Ishikawa (cell line): ENCODE measurements around the gene FTSJ1.

Source experiments
- CEBPB ChIP-seq: IDR thresholded peaks from 2 replicates; pipeline ENCODE4 v1.6.1; 2012
- CREB1 ChIP-seq: IDR thresholded peaks from 2 replicates; pipeline ENCODE4 v1.6.1; 2012; ENCODE audit warnings: low read depth
- EGR1 ChIP-seq: IDR thresholded peaks from 2 replicates; pipeline ENCODE4 v1.6.1; 2012
- EP300 ChIP-seq: IDR thresholded peaks from 2 replicates; pipeline ENCODE4 v1.6.1; 2012; ENCODE audit warnings: borderline replicate concordance
- FOXM1 ChIP-seq: IDR thresholded peaks from 2 replicates; pipeline ENCODE4 v1.6.1; 2012; ENCODE audit warnings: low read depth, borderline replicate concordance
- NFIC ChIP-seq: IDR thresholded peaks from 2 replicates; pipeline ENCODE4 v1.6.1; 2012
- RAD21 ChIP-seq: IDR thresholded peaks from 2 replicates; pipeline ENCODE4 v1.6.1; 2012; ENCODE audit warnings: low read depth
- TAF1 ChIP-seq: IDR thresholded peaks from 2 replicates; pipeline ENCODE4 v1.6.1; 2012; ENCODE audit warnings: low read depth, mild to moderate bottlenecking
- TCF12 ChIP-seq: IDR thresholded peaks from 2 replicates; pipeline ENCODE4 v1.6.1; 2012; ENCODE audit warnings: low read depth
- TEAD4 ChIP-seq: IDR thresholded peaks from 2 replicates; pipeline ENCODE4 v1.6.1; 2012
- YY1 ChIP-seq: IDR thresholded peaks from 2 replicates; pipeline ENCODE4 v1.6.1; 2012; ENCODE audit warnings: low read depth
- ZBTB7A ChIP-seq: IDR thresholded peaks from 2 replicates; pipeline ENCODE4 v1.6.1; 2012; ENCODE audit warnings: low read depth
- TF ChIP-seq, protein P1 (sequence below): IDR thresholded peaks from 2 replicates; pipeline ENCODE4 v1.6.1; 2012
- TF ChIP-seq, protein P2 (sequence below): IDR thresholded peaks from 2 replicates; pipeline ENCODE4 v1.6.1; 2012
- TF ChIP-seq, protein P3 (sequence below): IDR thresholded peaks from 2 replicates; pipeline ENCODE4 v1.6.1; 2012; ENCODE audit warnings: low read depth, mild to moderate bottlenecking

The FTSJ1 gene

DNA sequence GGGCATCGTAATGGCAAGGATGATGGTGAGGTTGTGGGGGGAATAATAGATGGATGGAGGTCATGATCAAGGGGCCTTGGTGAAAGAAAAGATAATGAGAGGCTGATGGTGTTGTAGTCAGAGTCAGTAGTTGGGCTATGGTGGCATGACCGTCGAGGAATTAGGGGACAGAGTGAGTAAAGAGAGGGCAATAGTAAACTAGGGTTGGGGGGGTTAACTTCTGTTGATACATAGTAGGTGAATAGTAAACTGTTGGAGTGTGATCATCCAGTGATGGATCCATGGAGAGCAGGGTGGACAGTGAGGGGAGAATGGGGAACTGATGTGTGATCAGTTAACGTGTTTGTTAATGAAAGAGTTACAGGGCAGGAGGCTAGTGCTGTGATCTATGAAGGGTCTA is 920 bp downstream of the FTSJ1 start:
- no peak for TF ChIP-seq EP300
- no peak for TF ChIP-seq NFIC
- TF ChIP-seq CEBPB: no peak
- no peak for TF ChIP-seq YY1
- no peak for TF ChIP-seq CREB1
- TF ChIP-seq TAF1: no peak
- TF ChIP-seq, protein P1, sequence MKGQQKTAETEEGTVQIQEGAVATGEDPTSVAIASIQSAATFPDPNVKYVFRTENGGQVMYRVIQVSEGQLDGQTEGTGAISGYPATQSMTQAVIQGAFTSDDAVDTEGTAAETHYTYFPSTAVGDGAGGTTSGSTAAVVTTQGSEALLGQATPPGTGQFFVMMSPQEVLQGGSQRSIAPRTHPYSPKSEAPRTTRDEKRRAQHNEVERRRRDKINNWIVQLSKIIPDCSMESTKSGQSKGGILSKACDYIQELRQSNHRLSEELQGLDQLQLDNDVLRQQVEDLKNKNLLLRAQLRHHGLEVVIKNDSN: no peak
- TF ChIP-seq EGR1: no peak
- no peak for TF ChIP-seq TEAD4
- TF ChIP-seq ZBTB7A: no peak
- TF ChIP-seq FOXM1: no peak
- no peak for TF ChIP-seq TCF12
- no peak for TF ChIP-seq RAD21
- TF ChIP-seq, protein P2, sequence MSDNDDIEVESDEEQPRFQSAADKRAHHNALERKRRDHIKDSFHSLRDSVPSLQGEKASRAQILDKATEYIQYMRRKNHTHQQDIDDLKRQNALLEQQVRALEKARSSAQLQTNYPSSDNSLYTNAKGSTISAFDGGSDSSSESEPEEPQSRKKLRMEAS: no peak
- TF ChIP-seq, protein P3, sequence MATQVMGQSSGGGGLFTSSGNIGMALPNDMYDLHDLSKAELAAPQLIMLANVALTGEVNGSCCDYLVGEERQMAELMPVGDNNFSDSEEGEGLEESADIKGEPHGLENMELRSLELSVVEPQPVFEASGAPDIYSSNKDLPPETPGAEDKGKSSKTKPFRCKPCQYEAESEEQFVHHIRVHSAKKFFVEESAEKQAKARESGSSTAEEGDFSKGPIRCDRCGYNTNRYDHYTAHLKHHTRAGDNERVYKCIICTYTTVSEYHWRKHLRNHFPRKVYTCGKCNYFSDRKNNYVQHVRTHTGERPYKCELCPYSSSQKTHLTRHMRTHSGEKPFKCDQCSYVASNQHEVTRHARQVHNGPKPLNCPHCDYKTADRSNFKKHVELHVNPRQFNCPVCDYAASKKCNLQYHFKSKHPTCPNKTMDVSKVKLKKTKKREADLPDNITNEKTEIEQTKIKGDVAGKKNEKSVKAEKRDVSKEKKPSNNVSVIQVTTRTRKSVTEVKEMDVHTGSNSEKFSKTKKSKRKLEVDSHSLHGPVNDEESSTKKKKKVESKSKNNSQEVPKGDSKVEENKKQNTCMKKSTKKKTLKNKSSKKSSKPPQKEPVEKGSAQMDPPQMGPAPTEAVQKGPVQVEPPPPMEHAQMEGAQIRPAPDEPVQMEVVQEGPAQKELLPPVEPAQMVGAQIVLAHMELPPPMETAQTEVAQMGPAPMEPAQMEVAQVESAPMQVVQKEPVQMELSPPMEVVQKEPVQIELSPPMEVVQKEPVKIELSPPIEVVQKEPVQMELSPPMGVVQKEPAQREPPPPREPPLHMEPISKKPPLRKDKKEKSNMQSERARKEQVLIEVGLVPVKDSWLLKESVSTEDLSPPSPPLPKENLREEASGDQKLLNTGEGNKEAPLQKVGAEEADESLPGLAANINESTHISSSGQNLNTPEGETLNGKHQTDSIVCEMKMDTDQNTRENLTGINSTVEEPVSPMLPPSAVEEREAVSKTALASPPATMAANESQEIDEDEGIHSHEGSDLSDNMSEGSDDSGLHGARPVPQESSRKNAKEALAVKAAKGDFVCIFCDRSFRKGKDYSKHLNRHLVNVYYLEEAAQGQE: no peak

DNA sequence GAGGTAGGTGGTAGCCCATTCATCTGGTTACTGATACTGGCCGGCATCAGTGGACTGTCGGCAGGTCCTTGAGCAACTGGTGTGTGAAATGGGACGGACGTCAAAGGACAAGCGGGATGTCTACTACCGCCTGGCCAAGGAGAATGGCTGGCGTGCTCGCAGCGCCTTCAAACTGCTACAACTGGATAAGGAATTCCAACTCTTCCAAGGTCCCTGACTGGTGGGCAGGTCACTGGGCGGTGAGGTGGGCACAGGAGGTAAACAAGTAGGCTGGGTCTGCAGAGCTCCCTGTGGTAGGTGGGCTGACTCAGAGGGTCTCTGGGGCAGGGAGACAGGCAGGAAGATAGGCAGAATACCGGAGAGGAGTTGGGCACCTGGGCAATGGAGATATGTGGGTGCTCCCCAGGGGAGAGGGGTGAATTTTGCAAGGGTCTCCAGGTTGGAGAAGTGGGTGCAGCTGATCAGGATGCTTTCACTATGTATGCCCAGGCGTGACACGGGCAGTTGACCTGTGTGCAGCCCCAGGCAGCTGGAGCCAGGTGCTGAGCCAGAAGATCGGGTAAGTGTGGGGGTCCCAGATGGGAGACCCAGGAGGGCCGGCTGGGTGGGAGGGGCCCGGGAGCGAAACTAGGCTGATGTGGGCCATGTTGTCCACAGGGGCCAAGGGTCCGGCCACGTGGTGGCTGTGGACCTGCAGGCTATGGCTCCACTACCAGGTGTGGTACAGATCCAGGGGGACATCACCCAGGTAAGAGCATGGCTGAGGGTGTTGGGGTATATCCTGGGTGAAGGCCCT is 2.2 kb downstream of the FTSJ1 start:
- no peak for TF ChIP-seq RAD21
- TF ChIP-seq, protein P1: no peak
- TF ChIP-seq EGR1: no peak
- TF ChIP-seq TAF1: no peak
- TF ChIP-seq TCF12: no peak
- TF ChIP-seq, protein P2: no peak
- TF ChIP-seq NFIC: no peak
- TF ChIP-seq CREB1: no peak
- TF ChIP-seq, protein P3: no peak
- TF ChIP-seq YY1: no peak
- TF ChIP-seq CEBPB: no peak
- no peak for TF ChIP-seq FOXM1
- no peak for TF ChIP-seq TEAD4
- TF ChIP-seq ZBTB7A: no peak
- TF ChIP-seq EP300: no peak

DNA sequence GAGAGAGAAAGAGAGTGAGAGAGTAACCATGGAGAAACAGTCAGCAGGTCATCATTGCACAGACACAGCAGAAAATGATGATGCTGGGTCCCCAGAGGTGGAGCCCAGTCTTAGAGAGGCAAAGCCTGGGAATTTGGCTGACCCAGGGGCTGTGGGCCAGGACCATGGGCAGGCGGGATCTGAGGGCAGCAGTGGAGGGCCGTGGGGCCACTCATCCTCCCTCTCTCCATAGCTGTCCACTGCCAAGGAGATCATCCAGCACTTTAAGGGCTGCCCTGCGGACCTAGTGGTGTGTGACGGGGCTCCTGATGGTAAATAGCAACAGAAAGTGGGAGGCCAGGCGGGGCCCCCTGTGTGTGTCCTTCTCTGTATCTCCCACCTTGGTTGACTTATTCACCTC is 2.8 kb downstream of the FTSJ1 start:
- TF ChIP-seq TEAD4: no peak
- no peak for TF ChIP-seq TAF1
- no peak for TF ChIP-seq FOXM1
- TF ChIP-seq CEBPB: no peak
- TF ChIP-seq CREB1: no peak
- TF ChIP-seq EGR1: no peak
- TF ChIP-seq RAD21: no peak
- TF ChIP-seq, protein P2: no peak
- TF ChIP-seq ZBTB7A: no peak
- TF ChIP-seq YY1: no peak
- TF ChIP-seq TCF12: no peak
- TF ChIP-seq, protein P1: no peak
- TF ChIP-seq EP300: no peak
- TF ChIP-seq, protein P3: no peak
- no peak for TF ChIP-seq NFIC

DNA sequence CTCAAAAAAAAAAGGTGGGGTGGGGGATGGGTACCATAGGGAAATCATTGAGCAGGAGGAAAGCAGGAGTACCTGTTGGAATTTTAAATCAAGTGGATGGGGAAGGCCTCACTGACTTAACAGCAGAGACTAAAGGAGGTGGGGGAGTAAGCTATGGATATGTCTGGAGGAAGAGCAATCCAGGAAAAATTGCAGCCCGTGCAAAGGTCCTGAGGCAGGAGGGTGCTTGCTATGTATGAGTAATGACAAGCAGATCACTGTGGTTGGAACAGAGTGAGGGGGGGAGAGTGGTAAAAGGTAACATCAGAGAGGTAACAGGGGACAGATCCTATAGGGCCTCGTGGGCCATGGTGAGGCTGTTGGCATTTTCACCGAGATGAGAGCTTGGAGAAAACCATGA is 4.1 kb downstream of the FTSJ1 start:
- no peak for TF ChIP-seq NFIC
- TF ChIP-seq EGR1: no peak
- TF ChIP-seq FOXM1: no peak
- TF ChIP-seq, protein P3: no peak
- TF ChIP-seq ZBTB7A: no peak
- TF ChIP-seq TEAD4: no peak
- TF ChIP-seq RAD21: no peak
- TF ChIP-seq CREB1: no peak
- TF ChIP-seq CEBPB: no peak
- TF ChIP-seq YY1: no peak
